Endodermal cell (in vitro differentiated cells): ENCODE results near the gene TOMM34. TPM values are rescaled to one million over a fixed set of nuclear protein-coding genes. Genes with fewer than 3 reads are reported as not detected.

Source experiments
- DNase-seq: peaks from one replicate; pipeline ENCODE4 v3.0.0-alpha.2; 2017
- H3K27ac ChIP-seq: 2 replicates; pipeline ENCODE4 v1.5.1; 2013; ENCODE audit warnings: mild to moderate bottlenecking, low read depth, low read length, moderate library complexity
- H3K27me3 ChIP-seq: 2 replicates; pipeline ENCODE4 v1.6.1; 2013; ENCODE audit warnings: mild to moderate bottlenecking, low read length, moderate library complexity; ENCODE audit not compliant: insufficient read depth, control insufficient read depth, poor library complexity, severe bottlenecking
- H3K36me3 ChIP-seq: 2 replicates; pipeline ENCODE4 v1.7.0; 2013; ENCODE audit warnings: mild to moderate bottlenecking, low read length, moderate library complexity; ENCODE audit not compliant: control insufficient read depth, insufficient read depth
- H3K4me1 ChIP-seq: one replicate; pipeline ENCODE4 v1.7.0; 2013; ENCODE audit warnings: low read length; ENCODE audit not compliant: control insufficient read depth, insufficient read depth
- H3K4me3 ChIP-seq: 2 replicates; pipeline ENCODE4 v1.5.1; 2013; ENCODE audit warnings: mild to moderate bottlenecking, low read length, moderate library complexity
- H3K9ac ChIP-seq: 2 replicates; pipeline ENCODE4 v1.6.1; 2013; ENCODE audit warnings: mild to moderate bottlenecking, low read length, moderate library complexity; ENCODE audit not compliant: poor library complexity, severe bottlenecking; ENCODE audit errors: extremely low read depth
- H3K9me3 ChIP-seq: 2 replicates; pipeline ENCODE4 v1.6.1; 2013; ENCODE audit warnings: mild to moderate bottlenecking, low read length, moderate library complexity; ENCODE audit not compliant: control insufficient read depth
- H3K27ac Mint-ChIP-seq: 2 replicates; pipeline ENCODE4 v1.8.0; 2020; ENCODE audit warnings: mixed read lengths
- H3K27me3 Mint-ChIP-seq: 2 replicates; pipeline ENCODE4 v1.8.0; 2021; ENCODE audit warnings: mild to moderate bottlenecking, mixed read lengths; ENCODE audit not compliant: insufficient read depth
- H3K36me3 Mint-ChIP-seq: 2 replicates; pipeline ENCODE4 v1.8.0; 2020; ENCODE audit warnings: low read depth, mixed read lengths
- H3K4me1 Mint-ChIP-seq: 2 replicates; pipeline ENCODE4 v1.8.0; 2020; ENCODE audit warnings: mixed read lengths
- H3K4me3 Mint-ChIP-seq: 2 replicates; pipeline ENCODE4 v1.8.0; 2020; ENCODE audit warnings: mild to moderate bottlenecking, moderate library complexity, mixed read lengths
- H3K9me3 Mint-ChIP-seq: 2 replicates; pipeline ENCODE4 v1.8.0; 2020; ENCODE audit warnings: mild to moderate bottlenecking, mixed read lengths
- CTCF ChIP-seq: fragments of 200-600 bp; sonication (generic); conservative IDR thresholded peaks from 2 replicates; pipeline ENCODE4 v1.5.0; 2021; ENCODE audit warnings: antibody characterized with exemption, mild to moderate bottlenecking
- WGBS, 2 experiments: methylation state at CpG; one replicate each; pipeline versions ENCODE4 v1.1.5 to v1.1.7; 2013; ENCODE audit warnings: missing lambda C conversion rate in 2 of 2, mixed read lengths in 1 of 2; ENCODE audit not compliant: insufficient coverage in 1 of 2, insufficient read length in 1 of 2; 5-methylcytosine and 5-hydroxymethylcytosine counted together
- total RNA-seq, 2 donors: library from RNA; stranded (reverse); fragmentation: NEBNext Ultra II Directional in 1 of 2; extraction: Animal tissue kit (Norgen Biotek cat#: 25700) in 1 of 2; gene quantifications; 2 replicates in 1 of 2; 3 replicates in 1 of 2; pipeline ENCODE4 v1.2.1, GENCODE V29; 2021

Gene TOMM34
- total RNA-seq, 2 donors from 2014 or later, result 43.6 to 43.9 TPM

GRCh38 chr20:44963325-44964215 is 3.4 kb upstream of the TOMM34 start:
- Mint-ChIP-seq H3K4me3 (no peak overlapping the region), H3K27me3 (peaks cover 19% of the 10 kb centered on the region), H3K9me3 (peaks cover 1% of the 10 kb centered on the region), H3K27ac (no peak overlapping the region), H3K36me3 (peaks cover 2% of the 10 kb centered on the region), H3K4me1 (peaks cover 52% of the 10 kb centered on the region)
- WGBS, 2 experiments, result 80 to 87% methylated on average over 4 of the region's 4 CpGs
- H3K9ac ChIP-seq, result no peak overlapping the region
- peaks cover under 1% of the 10 kb centered on the region for H3K36me3 ChIP-seq
- peaks cover 7% of the 10 kb centered on the region for H3K4me1 ChIP-seq
- TF ChIP-seq CTCF, result no peak
- DNase-seq, result no peak
- H3K27me3 ChIP-seq, result peaks cover 19% of the 10 kb centered on the region
- no peaks in the 10 kb centered on the region for H3K9me3 ChIP-seq
- no peak overlapping the region for H3K4me3 ChIP-seq
- no peak overlapping the region for H3K27ac ChIP-seq

GRCh38 chr20:44962483-44962882 is 2.3 kb upstream of the TOMM34 start:
- Mint-ChIP-seq H3K27ac (peak overlapping the region; percentile 60), H3K27me3 (peaks cover 19% of the 10 kb centered on the region), H3K36me3 (peaks cover 12% of the 10 kb centered on the region), H3K4me3 (no peak overlapping the region), H3K9me3 (peaks cover 1% of the 10 kb centered on the region), H3K4me1 (peaks cover 49% of the 10 kb centered on the region)
- H3K27me3 ChIP-seq, result peaks cover 19% of the 10 kb centered on the region
- no peak overlapping the region for H3K9ac ChIP-seq
- peaks cover 8% of the 10 kb centered on the region for H3K4me1 ChIP-seq
- DNase-seq, result no peak
- H3K27ac ChIP-seq, result no peak overlapping the region
- no peak overlapping the region for H3K4me3 ChIP-seq
- H3K9me3 ChIP-seq, result no peaks in the 10 kb centered on the region
- 94% methylated on average over 2 of the region's 3 CpGs; no CpG with 5 or more reads in 1 of the 2 experiments for WGBS, 2 experiments
- peaks cover 7% of the 10 kb centered on the region for H3K36me3 ChIP-seq
- TF ChIP-seq CTCF, result no peak

GRCh38 chr20:44961870-44962267 is 1.7 kb upstream of the TOMM34 start:
- Histone ChIP-seq H3K4me1 (peaks cover 8% of the 10 kb centered on the region), H3K4me3 (no peak overlapping the region), H3K27ac (no peak overlapping the region), H3K27me3 (peaks cover 19% of the 10 kb centered on the region), H3K9me3 (no peaks in the 10 kb centered on the region), H3K36me3 (peaks cover 7% of the 10 kb centered on the region), H3K9ac (no peak overlapping the region)
- TF ChIP-seq CTCF, result no peak
- Mint-ChIP-seq H3K27me3 (peaks cover 19% of the 10 kb centered on the region), H3K36me3 (peaks cover 14% of the 10 kb centered on the region), H3K4me1 (peaks cover 45% of the 10 kb centered on the region), H3K9me3 (peaks cover 1% of the 10 kb centered on the region), H3K4me3 (no peak overlapping the region), H3K27ac (no peak overlapping the region)
- no peak for DNase-seq
- WGBS, 2 experiments, result 78 to 83% methylated on average over 2 to 3 of the region's 3 CpGs
